VCaP (cell line): Measurements from ENCODE around the gene ESPL1.

Experiments
- H3K27ac ChIP-seq: fragments of 450-650 bp; 2 replicates; pipeline ENCODE4 v1.5.1; 2017
- TF ChIP-seq, protein P1 (sequence below): fragments of 450-650 bp; conservative IDR thresholded peaks from 2 replicates; pipeline ENCODE4 v1.5.1; 2017; ENCODE audit warnings: mild to moderate bottlenecking, moderate library complexity

ESPL1 gene

GRCh38 chr12:53298164-53298563, 30.1 kb downstream of the ESPL1 start:
- 0 out of 2 replicates have a peak overlapping the region, but pooled peaks have one; percentile 2 for H3K27ac ChIP-seq
- TF ChIP-seq, protein P1, sequence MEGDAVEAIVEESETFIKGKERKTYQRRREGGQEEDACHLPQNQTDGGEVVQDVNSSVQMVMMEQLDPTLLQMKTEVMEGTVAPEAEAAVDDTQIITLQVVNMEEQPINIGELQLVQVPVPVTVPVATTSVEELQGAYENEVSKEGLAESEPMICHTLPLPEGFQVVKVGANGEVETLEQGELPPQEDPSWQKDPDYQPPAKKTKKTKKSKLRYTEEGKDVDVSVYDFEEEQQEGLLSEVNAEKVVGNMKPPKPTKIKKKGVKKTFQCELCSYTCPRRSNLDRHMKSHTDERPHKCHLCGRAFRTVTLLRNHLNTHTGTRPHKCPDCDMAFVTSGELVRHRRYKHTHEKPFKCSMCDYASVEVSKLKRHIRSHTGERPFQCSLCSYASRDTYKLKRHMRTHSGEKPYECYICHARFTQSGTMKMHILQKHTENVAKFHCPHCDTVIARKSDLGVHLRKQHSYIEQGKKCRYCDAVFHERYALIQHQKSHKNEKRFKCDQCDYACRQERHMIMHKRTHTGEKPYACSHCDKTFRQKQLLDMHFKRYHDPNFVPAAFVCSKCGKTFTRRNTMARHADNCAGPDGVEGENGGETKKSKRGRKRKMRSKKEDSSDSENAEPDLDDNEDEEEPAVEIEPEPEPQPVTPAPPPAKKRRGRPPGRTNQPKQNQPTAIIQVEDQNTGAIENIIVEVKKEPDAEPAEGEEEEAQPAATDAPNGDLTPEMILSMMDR, result no peak

GRCh38 chr12:53299101-53299453, 31.0 kb downstream of the ESPL1 start:
- H3K27ac ChIP-seq, result peak overlapping the region; percentile 86
- TF ChIP-seq, protein P1, result no peak

GRCh38 chr12:53299454-53300180, 31.5 kb downstream of the ESPL1 start, which contains the start of gene MYG1:
Gene MYG1 (plus strand): TSS chr12:53299695. CDS start chr12:53299738, 43 bp downstream.
- TF ChIP-seq, protein P1, result no peak; the same call in 1 of the 2 replicates

DNA sequence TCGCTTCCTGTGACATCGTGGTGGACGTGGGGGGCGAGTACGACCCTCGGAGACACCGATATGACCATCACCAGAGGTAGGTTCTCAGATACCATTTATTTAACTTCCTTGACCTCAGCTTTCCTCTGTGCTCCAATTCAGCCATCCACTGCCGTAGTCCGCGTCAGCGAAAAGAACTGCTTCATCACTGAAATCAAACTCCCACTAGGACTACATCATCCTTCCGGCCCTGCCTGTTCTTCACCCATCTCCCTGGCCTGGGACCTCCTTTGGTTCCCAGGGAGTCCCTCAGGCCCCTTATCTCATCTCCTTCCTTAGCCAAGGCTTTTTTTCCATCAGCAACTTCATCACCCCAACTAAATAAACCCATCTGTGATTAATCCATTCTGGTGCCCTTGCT, 32.1 kb downstream of the ESPL1 start:
- H3K27ac ChIP-seq, result peak overlapping the region; percentile 86

More at GRCh38 chr12:53299454-53300180, 31.5 kb downstream of the ESPL1 start, which contains the start of gene MYG1:
- H3K27ac ChIP-seq, result peak within 1 kb of the TSS; percentile 86

DNA sequence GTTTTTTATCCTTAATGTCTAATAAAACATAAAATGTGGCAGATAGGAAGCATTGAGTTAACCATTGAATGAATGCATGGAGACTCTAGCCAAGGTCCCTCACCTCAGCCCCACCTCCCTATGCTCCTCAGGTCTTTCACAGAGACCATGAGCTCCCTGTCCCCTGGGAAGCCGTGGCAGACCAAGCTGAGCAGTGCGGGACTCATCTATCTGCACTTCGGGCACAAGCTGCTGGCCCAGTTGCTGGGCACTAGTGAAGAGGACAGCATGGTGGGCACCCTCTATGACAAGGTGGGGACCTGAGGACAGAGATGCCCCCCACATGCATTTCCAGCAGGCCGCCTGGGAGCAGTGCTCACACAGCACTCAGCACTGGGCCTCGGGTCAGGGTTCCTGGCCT, 34.8 kb downstream of the ESPL1 start:
- no peak overlapping the region for H3K27ac ChIP-seq
- TF ChIP-seq, protein P1, result no peak

More for the DNA sequence above, 32.1 kb downstream of the ESPL1 start:
- TF ChIP-seq, protein P1, result no peak

DNA sequence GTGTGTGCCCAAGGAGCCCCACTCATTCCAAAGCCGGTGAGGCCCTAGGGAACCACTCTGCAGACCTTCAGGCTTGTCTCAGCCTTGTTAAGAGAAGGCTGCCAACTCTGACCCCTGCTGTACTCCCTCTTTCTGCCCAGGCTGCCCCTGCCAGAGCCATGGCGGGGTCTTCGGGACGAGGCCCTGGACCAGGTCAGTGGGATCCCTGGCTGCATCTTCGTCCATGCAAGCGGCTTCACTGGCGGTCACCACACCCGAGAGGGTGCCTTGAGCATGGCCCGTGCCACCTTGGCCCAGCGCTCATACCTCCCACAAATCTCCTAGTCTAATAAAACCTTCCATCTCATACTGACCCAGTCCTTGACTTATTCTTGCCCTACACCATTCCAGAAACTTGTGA, 38.7 kb downstream of the ESPL1 start:
- no peak overlapping the region for H3K27ac ChIP-seq
- TF ChIP-seq, protein P1, result no peak

DNA sequence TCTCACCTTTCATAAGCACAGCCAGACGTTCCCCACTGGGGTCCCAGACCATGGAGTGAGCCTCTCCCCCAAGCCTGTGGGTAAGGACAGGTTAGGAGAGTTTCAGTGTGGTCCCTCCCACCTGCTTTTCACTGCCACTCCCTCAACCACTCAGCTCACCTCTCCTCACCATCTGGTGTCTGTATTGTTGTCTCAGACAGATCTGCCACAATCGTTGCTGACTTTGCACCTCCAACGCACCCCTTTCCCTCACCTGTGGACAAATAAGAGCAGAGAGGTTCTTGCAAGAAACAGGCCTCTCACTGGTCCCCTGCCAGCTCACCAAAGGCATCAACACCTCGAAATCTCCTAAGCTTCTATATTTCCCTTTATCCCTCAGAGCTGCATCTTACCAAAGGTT, 40.2 kb downstream of the ESPL1 start:
- no peak overlapping the region for H3K27ac ChIP-seq
- TF ChIP-seq, protein P1, result no peak
